Panc1 (cell line): ENCODE measurements around the gene TLX1. TPM values are rescaled to one million over a fixed set of nuclear protein-coding genes. Genes with fewer than 3 reads are reported as not detected.

Source experiments
- ATAC-seq: fragments of 200-7000 bp; cut with Tn5 transposase; 2 replicates; pipeline ENCODE4 v1.9.1; 2020; ENCODE audit warnings: mild to moderate bottlenecking, moderate library complexity
- BruUV-seq: library from RNA; stranded (reverse); fragments of 400-500 nt; replicated peaks from 2 replicates; lab custom pipeline; 2021; lab: Mats Ljungman, UMichigan
- CTCF ChIA-PET: fragments of 300-600 bp; sonication (Branson Sonifier 250); formaldehyde crosslinking; loops from one replicate; lab custom pipeline; 2022; ENCODE audit warnings: antibody characterized with exemption; lab: Charles Lee
- POLR2A ChIA-PET: fragments of 300-600 bp; sonication (Branson Sonifier 250); formaldehyde crosslinking; loops from one replicate; lab custom pipeline; 2022; ENCODE audit warnings: antibody characterized with exemption; lab: Charles Lee
- DNase-seq: peaks from one replicate; pipeline ENCODE4 v3.0.0-alpha.2; 2010; ENCODE audit warnings: low read depth, low spot score
- H3K27ac ChIP-seq: 2 replicates; pipeline ENCODE4 v1.5.1; 2011; ENCODE audit warnings: mild to moderate bottlenecking, low read length, inconsistent platforms
- H3K27me3 ChIP-seq: fragments of 200-500 bp; sonication (Bioruptor generic); 2 replicates; pipeline ENCODE4 v1.6.0; 2014; ENCODE audit warnings: low read length, inconsistent platforms; ENCODE audit not compliant: control insufficient read depth, insufficient read depth
- H3K36me3 ChIP-seq: fragments of 200-500 bp; sonication (Bioruptor generic); 2 replicates; pipeline ENCODE4 v1.5.1; 2014; ENCODE audit warnings: inconsistent platforms, mild to moderate bottlenecking, low read length, moderate library complexity; ENCODE audit not compliant: control insufficient read depth, insufficient read depth
- H3K4me1 ChIP-seq: 2 replicates; pipeline ENCODE4 v1.5.1; 2011; ENCODE audit warnings: inconsistent platforms, mild to moderate bottlenecking, low read length, moderate library complexity; ENCODE audit not compliant: control insufficient read depth, insufficient read depth
- H3K4me3 ChIP-seq, 2 experiments: 2 replicates each; pipeline ENCODE4 v1.5.1; 2011 to 2012; ENCODE audit warnings: low read depth in 2 of 2, low read length in 2 of 2, mild to moderate bottlenecking in 2 of 2, inconsistent platforms in 1 of 2, moderate library complexity in 1 of 2
- H3K9me3 ChIP-seq: fragments of 200-500 bp; sonication (Bioruptor generic); 2 replicates; pipeline ENCODE4 v1.5.1; 2014; ENCODE audit warnings: low read depth, mild to moderate bottlenecking, inconsistent platforms, low read length, moderate library complexity; ENCODE audit not compliant: control insufficient read depth, insufficient read depth
- CTCF ChIP-seq: fragments of 450-650 bp; IDR thresholded peaks from 2 replicates; pipeline ENCODE4 v1.5.1; 2017; ENCODE audit warnings: mild to moderate bottlenecking
- POLR2AphosphoS5 ChIP-seq: IDR thresholded peaks from 2 replicates; pipeline ENCODE4 v1.6.1; 2012; ENCODE audit warnings: mild to moderate bottlenecking, low read depth, low read length, moderate library complexity
- REST ChIP-seq, 2 experiments: IDR thresholded peaks; 2 replicates each; pipeline ENCODE4 v1.6.1; 2011 to 2012; ENCODE audit warnings: low read depth in 2 of 2, control low read depth in 1 of 2, low read length in 1 of 2, mild to moderate bottlenecking in 1 of 2, moderate library complexity in 1 of 2; ENCODE audit not compliant: insufficient read depth in 1 of 2
- SIN3A ChIP-seq: IDR thresholded peaks from 2 replicates; pipeline ENCODE4 v1.6.1; 2012; ENCODE audit warnings: low read depth, mild to moderate bottlenecking, low read length, moderate library complexity, borderline replicate concordance; ENCODE audit not compliant: insufficient read depth
- TCF7L2 ChIP-seq: IDR thresholded peaks from 2 replicates; pipeline ENCODE4 v1.6.1; 2011; ENCODE audit warnings: mild to moderate bottlenecking, low read depth, low read length, inconsistent platforms
- in situ Hi-C: cut with HindIII; loops from 2 replicates; pipeline ENCODE4 v1.10.0; 2016; ENCODE audit warnings: low sequenced_read_pairs, low pct_unique_long_range_greater_than_20kb
- intact Hi-C: fragments of 100-400 bp; cut with micrococcal nuclease; formaldehyde crosslinking; loops from one replicate; pipeline ENCODE4 v1.10.0; 2022; ENCODE audit not compliant: unreplicated experiment
- total RNA-seq: library from RNA; stranded (reverse); gene quantifications from one replicate; pipeline ENCODE4 v1.2.1, GENCODE V29; 2021; ENCODE audit not compliant: unreplicated experiment

TLX1 gene
- total RNA-seq, 1 experiment from 2014 or later: 0.13 TPM

- H3K9me3 ChIP-seq: no peaks in the 10 kb centered on the region
- H3K4me3 ChIP-seq: no peak overlapping the region
- DNase-seq (no peak), ATAC-seq (no peak)
- H3K27me3 ChIP-seq: no peaks in the 10 kb centered on the region
- POLR2A ChIA-PET: interaction anchor here (0.6 kb wide), 1 partner anchor 172 kb away, joined by 4 read pairs; no protein-coding TSS in a partner anchor
- CTCF ChIA-PET: interaction anchor here (1.1 to 8.2 kb wide), 6 partner anchors 10 to 687 kb away, joined by 3 to 206 read pairs (median 6); no protein-coding TSS in a partner anchor
- no peaks in the 10 kb centered on the region for H3K4me1 ChIP-seq
- no TSS peak for BruUV-seq
- TF ChIP-seq REST (IDR thresholded peaks at IDR 0.05; ENCODE audit: insufficient read depth in 1 of 2, low read depth in 2 of 2, low read length in 1 of 2): no peak
- no peak for TF ChIP-seq CTCF
- no peak for TF ChIP-seq POLR2AphosphoS5
- no peak for TF ChIP-seq TCF7L2
- TF ChIP-seq SIN3A: no peak
- intact Hi-C loops: no loop called here
- no peaks in the 10 kb centered on the region for H3K36me3 ChIP-seq
- in situ Hi-C loops: no loop called here
- H3K27ac ChIP-seq: no peak overlapping the region
Observed at GRCh38 chr10:101094121-101094879, 36.8 kb upstream of the TLX1 start.

GRCh38 chr10:101095004-101095403, 36.1 kb upstream of the TLX1 start:
- intact Hi-C loops: loop anchor here (1.0 kb wide), 1 partner anchor 47 kb away; no protein-coding TSS in a partner anchor
- TF ChIP-seq TCF7L2: no peak
- TF ChIP-seq CTCF: no peak
- no peak for TF ChIP-seq POLR2AphosphoS5
- TF ChIP-seq REST (IDR thresholded peaks at IDR 0.05; ENCODE audit: insufficient read depth in 1 of 2, low read depth in 2 of 2, low read length in 1 of 2): no peak
- no peaks in the 10 kb centered on the region for H3K9me3 ChIP-seq
- in situ Hi-C loops: no loop called here
- no peaks in the 10 kb centered on the region for H3K36me3 ChIP-seq
- H3K27me3 ChIP-seq: no peaks in the 10 kb centered on the region
- ChIA-PET POLR2A (interaction anchor here (0.7 kb wide), 2 partner anchors 36 to 46 kb away, joined by 3 read pairs; partner anchors contain the start of gene TLX1), CTCF (interaction anchor here (0.6 to 8.2 kb wide), 18 partner anchors 11 to 686 kb away, joined by 3 to 206 read pairs (median 4); partner anchors contain the start of gene KAZALD1)
- no peaks in the 10 kb centered on the region for H3K4me1 ChIP-seq
- DNase-seq (no peak), ATAC-seq (no peak)
- BruUV-seq: no TSS peak
- H3K4me3 ChIP-seq: no peak overlapping the region
- H3K27ac ChIP-seq: no peak overlapping the region
